ENCODE measurements around the gene PLPP4.
A peak's percentile ranks its signal among the peaks of the same experiment; 100 is the strongest.

The PLPP4 gene

DNA sequence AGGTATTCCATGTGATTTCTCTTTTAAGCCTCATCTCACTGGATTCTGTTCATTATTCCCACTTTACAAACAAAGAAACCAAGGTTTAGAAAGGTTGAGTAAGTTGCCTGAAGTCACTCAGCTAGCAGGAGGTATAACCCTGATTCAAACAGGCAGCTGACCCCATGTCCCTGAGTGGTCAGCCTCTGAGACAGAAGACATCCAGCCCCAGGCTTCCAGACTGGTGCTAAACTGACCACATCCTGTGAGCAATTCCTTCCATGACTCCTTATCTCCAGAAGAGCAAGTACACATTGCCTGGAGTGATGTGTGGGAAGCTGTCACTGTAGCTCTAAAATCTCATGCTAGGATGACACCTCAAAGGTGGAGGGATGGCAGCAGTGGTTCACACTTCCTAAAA lies 3.7 kb downstream of the PLPP4 start (continued):
- no peak for TF ChIP-seq ZBTB17 (tag by site-specific recombination; IDR thresholded peaks at IDR 0.05)
- no peak for TF ChIP-seq ZNF544 (tag by site-specific recombination; IDR thresholded peaks at IDR 0.05)

DNA sequence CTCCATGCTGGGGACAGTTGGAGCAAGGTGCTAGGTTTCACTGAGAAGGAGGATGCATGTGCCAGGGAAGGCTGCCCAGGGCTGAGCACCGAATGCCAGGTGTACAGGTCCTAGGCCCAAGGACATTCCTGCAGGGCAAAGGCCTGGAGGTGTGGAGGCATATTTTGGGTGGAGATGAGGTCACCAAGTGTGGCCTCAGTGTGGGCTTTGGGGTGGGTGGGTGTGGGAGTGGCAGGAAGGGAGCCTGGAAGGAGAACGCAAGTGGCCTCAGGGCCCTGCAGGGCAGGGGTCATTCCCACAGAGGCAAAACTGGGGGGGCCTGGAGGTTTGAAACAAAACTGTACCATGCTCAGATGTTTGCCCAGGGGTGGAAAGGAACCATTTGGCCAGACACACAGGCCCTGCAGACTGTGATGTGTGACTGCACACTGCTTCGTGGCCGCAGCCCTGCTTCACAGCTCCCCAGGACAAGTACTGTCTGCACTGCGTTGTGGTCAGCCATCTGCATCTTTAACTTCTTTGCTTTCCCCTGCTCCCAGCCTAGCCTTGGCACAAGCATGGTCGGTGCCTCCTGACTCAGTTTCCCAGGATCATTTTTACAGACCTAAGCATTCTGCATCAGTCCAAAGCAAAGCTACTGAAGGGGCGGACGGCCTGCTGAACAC lies 5.1 kb downstream of the PLPP4 start:
- ChIA-PET CTCF (no interaction called here), POLR2A (no interaction called here)
- Histone ChIP-seq H3K4me3 (ENCODE audit: low read depth, low read length) (no peak overlapping the region), H3K27ac (ENCODE audit: extremely low read depth, low read depth, low read length) (no peak overlapping the region), H3K4me1 (ENCODE audit: control insufficient read depth, insufficient read depth, low read length) (no peaks in the 10 kb centered on the region), H3K9me3 (ENCODE audit: control insufficient read depth, insufficient read depth, low read depth, low read length) (no peaks in the 10 kb centered on the region), H3K36me3 (ENCODE audit: control insufficient read depth in 2 of 2, insufficient read depth in 1 of 2, low read length in 2 of 2) (no peaks in the 10 kb centered on the region)
- TF ChIP-seq EGR2 (tag by site-specific recombination; IDR thresholded peaks at IDR 0.05; ENCODE audit: low read depth) (peak; percentile 54), ZNF558 (tag by site-specific recombination; IDR thresholded peaks at IDR 0.05) (no peak), ZNF398 (tag by site-specific recombination; IDR thresholded peaks at IDR 0.05) (no peak), ZFHX2 (tag by site-specific recombination; conservative IDR thresholded peaks at IDR 0.05) (peak; percentile 58), PRDM10 (tag by site-specific recombination; IDR thresholded peaks at IDR 0.05) (no peak)
- TF ChIP-seq, protein P1, sequence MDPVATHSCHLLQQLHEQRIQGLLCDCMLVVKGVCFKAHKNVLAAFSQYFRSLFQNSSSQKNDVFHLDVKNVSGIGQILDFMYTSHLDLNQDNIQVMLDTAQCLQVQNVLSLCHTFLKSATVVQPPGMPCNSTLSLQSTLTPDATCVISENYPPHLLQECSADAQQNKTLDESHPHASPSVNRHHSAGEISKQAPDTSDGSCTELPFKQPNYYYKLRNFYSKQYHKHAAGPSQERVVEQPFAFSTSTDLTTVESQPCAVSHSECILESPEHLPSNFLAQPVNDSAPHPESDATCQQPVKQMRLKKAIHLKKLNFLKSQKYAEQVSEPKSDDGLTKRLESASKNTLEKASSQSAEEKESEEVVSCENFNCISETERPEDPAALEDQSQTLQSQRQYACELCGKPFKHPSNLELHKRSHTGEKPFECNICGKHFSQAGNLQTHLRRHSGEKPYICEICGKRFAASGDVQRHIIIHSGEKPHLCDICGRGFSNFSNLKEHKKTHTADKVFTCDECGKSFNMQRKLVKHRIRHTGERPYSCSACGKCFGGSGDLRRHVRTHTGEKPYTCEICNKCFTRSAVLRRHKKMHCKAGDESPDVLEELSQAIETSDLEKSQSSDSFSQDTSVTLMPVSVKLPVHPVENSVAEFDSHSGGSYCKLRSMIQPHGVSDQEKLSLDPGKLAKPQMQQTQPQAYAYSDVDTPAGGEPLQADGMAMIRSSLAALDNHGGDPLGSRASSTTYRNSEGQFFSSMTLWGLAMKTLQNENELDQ (tag by site-specific recombination; IDR thresholded peaks at IDR 0.05; ENCODE audit: low read depth), result no peak

DNA sequence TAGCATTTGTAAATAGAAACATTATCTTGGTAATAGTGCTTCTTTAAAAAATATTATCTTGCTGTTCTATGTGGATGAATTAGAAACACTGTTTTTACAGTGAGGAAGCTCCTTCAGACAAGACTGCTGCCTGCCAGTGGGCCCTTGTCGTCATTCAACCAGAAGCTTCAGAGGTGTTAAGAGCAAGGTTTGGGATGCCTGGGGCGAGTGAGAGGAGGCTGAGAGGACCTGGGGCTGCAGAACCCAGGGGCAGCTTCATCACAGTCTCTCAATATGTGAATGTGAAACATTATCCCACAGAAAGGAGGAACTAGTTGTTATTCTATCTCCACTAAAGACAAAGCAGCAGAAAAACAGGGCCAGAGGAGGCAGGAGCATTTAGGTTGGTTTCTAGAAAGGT lies 8.1 kb downstream of the PLPP4 start:
- POLR2A ChIA-PET, result no interaction called here
- H3K27ac ChIP-seq (ENCODE audit: extremely low read depth, low read depth, low read length), result no peak overlapping the region
- TF ChIP-seq ZNF302 (tag by site-specific recombination; IDR thresholded peaks at IDR 0.05; ENCODE audit: low read depth) (no peak), KLF1 (tag by site-specific recombination; IDR thresholded peaks at IDR 0.05) (no peak), ZNF23 (tag by site-specific recombination; IDR thresholded peaks at IDR 0.05; ENCODE audit: borderline replicate concordance) (no peak), TCF7L2 (IDR thresholded peaks at IDR 0.05; ENCODE audit: borderline replicate concordance, low read depth, low read length) (no peak), ZNF354C (tag by site-specific recombination; IDR thresholded peaks at IDR 0.05; ENCODE audit: borderline replicate concordance, low read depth) (no peak), ZNF548 (tag by site-specific recombination; IDR thresholded peaks at IDR 0.05) (no peak), ZNF133 (tag by site-specific recombination; IDR thresholded peaks at IDR 0.05) (no peak)
- TF ChIP-seq, protein P2, sequence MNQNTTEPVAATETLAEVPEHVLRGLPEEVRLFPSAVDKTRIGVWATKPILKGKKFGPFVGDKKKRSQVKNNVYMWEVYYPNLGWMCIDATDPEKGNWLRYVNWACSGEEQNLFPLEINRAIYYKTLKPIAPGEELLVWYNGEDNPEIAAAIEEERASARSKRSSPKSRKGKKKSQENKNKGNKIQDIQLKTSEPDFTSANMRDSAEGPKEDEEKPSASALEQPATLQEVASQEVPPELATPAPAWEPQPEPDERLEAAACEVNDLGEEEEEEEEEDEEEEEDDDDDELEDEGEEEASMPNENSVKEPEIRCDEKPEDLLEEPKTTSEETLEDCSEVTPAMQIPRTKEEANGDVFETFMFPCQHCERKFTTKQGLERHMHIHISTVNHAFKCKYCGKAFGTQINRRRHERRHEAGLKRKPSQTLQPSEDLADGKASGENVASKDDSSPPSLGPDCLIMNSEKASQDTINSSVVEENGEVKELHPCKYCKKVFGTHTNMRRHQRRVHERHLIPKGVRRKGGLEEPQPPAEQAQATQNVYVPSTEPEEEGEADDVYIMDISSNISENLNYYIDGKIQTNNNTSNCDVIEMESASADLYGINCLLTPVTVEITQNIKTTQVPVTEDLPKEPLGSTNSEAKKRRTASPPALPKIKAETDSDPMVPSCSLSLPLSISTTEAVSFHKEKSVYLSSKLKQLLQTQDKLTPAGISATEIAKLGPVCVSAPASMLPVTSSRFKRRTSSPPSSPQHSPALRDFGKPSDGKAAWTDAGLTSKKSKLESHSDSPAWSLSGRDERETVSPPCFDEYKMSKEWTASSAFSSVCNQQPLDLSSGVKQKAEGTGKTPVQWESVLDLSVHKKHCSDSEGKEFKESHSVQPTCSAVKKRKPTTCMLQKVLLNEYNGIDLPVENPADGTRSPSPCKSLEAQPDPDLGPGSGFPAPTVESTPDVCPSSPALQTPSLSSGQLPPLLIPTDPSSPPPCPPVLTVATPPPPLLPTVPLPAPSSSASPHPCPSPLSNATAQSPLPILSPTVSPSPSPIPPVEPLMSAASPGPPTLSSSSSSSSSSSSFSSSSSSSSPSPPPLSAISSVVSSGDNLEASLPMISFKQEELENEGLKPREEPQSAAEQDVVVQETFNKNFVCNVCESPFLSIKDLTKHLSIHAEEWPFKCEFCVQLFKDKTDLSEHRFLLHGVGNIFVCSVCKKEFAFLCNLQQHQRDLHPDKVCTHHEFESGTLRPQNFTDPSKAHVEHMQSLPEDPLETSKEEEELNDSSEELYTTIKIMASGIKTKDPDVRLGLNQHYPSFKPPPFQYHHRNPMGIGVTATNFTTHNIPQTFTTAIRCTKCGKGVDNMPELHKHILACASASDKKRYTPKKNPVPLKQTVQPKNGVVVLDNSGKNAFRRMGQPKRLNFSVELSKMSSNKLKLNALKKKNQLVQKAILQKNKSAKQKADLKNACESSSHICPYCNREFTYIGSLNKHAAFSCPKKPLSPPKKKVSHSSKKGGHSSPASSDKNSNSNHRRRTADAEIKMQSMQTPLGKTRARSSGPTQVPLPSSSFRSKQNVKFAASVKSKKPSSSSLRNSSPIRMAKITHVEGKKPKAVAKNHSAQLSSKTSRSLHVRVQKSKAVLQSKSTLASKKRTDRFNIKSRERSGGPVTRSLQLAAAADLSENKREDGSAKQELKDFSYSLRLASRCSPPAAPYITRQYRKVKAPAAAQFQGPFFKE (tag by site-specific recombination; IDR thresholded peaks at IDR 0.05; ENCODE audit: borderline replicate concordance), result no peak
- TF ChIP-seq, protein P3, sequence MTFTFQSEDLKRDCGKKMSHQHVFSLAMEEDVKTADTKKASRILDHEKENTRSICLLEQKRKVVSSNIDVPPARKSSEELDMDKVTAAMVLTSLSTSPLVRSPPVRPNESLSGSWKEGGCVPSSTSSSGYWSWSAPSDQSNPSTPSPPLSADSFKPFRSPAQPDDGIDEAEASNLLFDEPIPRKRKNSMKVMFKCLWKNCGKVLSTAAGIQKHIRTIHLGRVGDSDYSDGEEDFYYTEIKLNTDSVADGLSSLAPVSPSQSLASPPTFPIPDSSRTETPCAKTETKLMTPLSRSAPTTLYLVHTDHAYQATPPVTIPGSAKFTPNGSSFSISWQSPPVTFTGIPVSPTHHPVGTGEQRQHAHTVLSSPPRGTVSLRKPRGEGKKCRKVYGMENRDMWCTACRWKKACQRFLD (tag by site-specific recombination; IDR thresholded peaks at IDR 0.05), result no peak

More for the DNA sequence above, 8.1 kb downstream of the PLPP4 start:
- H3K4me3 ChIP-seq (ENCODE audit: low read depth, low read length), result no peak overlapping the region
- no peaks in the 10 kb centered on the region for H3K9me3 ChIP-seq (ENCODE audit: control insufficient read depth, insufficient read depth, low read depth, low read length)
- H3K4me1 ChIP-seq (ENCODE audit: control insufficient read depth, insufficient read depth, low read length), result no peaks in the 10 kb centered on the region
- H3K36me3 ChIP-seq (ENCODE audit: control insufficient read depth in 2 of 2, insufficient read depth in 1 of 2, low read length in 2 of 2), result no peaks in the 10 kb centered on the region
- CTCF ChIA-PET, result interaction anchor here (0.6 kb wide), 1 partner anchor 1019 kb away, joined by 3 read pairs; no protein-coding TSS in a partner anchor

All from HEK293 (cell line).